Tibial artery (tissue), 4 donors: ENCODE measurements around the gene YTHDC2.

Experiments used
- DNase-seq, 2 donors: peaks; one replicate each; pipeline ENCODE4 v3.0.0-alpha.2; 2019
- H3K27ac ChIP-seq, 2 donors: fragments of 200-600 bp; sonication (generic) in 1 of 2; 1 replicate in 1 of 2; 2 replicates in 1 of 2; pipeline ENCODE4 v1.5.1; 2018 to 2019; ENCODE audit warnings: mild to moderate bottlenecking in 1 of 2
- H3K27me3 ChIP-seq, 2 donors: fragments of 200-600 bp; sonication (generic) in 1 of 2; one replicate each; pipeline versions ENCODE4 v1.5.1 to v1.6.0; 2016 to 2019
- H3K36me3 ChIP-seq, 3 donors: fragments of 200-600 bp; sonication (generic) in 2 of 3; one replicate each; pipeline ENCODE4 v1.5.1; 2016 to 2019; ENCODE audit warnings: mild to moderate bottlenecking in 2 of 3
- H3K4me1 ChIP-seq, 4 donors: fragments of 200-600 bp; sonication (generic) in 2 of 4; 1 replicate in 3 of 4; 2 replicates in 1 of 4; pipeline ENCODE4 v1.5.1; 2016 to 2019
- H3K4me3 ChIP-seq, 2 donors: fragments of 200-600 bp; sonication (generic) in 1 of 2; 1 replicate in 1 of 2; 2 replicates in 1 of 2; pipeline ENCODE4 v1.5.1; 2018 to 2019; ENCODE audit warnings: mild to moderate bottlenecking in 2 of 2
- H3K9me3 ChIP-seq, 3 donors: fragments of 200-600 bp; sonication (generic) in 1 of 3; one replicate each; pipeline ENCODE4 v1.5.1; 2016 to 2019
- CTCF ChIP-seq, 2 experiments: fragments of 200-600 bp in 1 of 2; fragments of 450-650 bp in 1 of 2; IDR thresholded peaks; one replicate each; pipeline ENCODE4 v1.5.1; 2017 to 2019; ENCODE audit warnings: antibody characterized with exemption in 2 of 2, mild to moderate bottlenecking in 1 of 2, moderate library complexity in 1 of 2
- intact Hi-C: fragments of 100-400 bp; cut with DNase I; formaldehyde crosslinking; loops from one replicate; pipeline ENCODE4 v1.15.0; 2023; ENCODE audit warnings: low total_unique reads

Gene YTHDC2

DNA sequence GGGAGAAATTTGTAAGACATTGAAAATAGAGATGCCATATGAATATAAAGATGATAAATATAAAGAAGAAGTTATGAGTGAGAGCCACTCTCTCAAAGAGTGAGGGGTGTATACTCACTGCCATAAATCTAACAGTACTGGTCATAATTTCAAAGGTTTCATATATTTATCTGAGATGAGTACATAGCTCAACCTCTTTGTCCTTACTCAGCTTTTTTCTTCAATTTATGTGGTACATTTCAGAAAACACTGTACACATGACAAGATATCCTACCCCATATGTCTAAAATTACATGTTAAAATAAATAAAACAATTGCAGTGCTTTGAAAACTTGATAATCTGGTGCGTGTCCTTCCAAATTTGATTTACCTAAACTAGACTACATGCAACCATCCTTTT lies 20.0 kb upstream of the YTHDC2 start:
- Histone ChIP-seq H3K27me3 (no peaks in the 10 kb centered on the region), H3K36me3 (no peaks in the 10 kb centered on the region), H3K9me3 (peaks cover 0 to 16% (median 9%) of the 10 kb centered on the region in 3 donors), H3K27ac (no peak overlapping the region), H3K4me3 (no peak overlapping the region), H3K4me1 (peaks cover 0 to 12% (median 8%) of the 10 kb centered on the region in 4 donors)
- DNase-seq, result no peak
- TF ChIP-seq CTCF (IDR thresholded peaks at IDR 0.05), result no peak
- intact Hi-C loops, result no loop called here

GRCh38 chr5:113495422-113495841 lies 18.1 kb upstream of the YTHDC2 start:
- Histone ChIP-seq H3K36me3 (no peaks in the 10 kb centered on the region), H3K9me3 (peaks cover 0 to 8% (median 2%) of the 10 kb centered on the region in 3 donors), H3K27ac (no peak overlapping the region), H3K27me3 (no peaks in the 10 kb centered on the region), H3K4me1 (no peaks in the 10 kb centered on the region), H3K4me3 (no peak overlapping the region)
- DNase-seq, result no peak
- intact Hi-C loops, result no loop called here
- no peak for TF ChIP-seq CTCF (IDR thresholded peaks at IDR 0.05)

DNA sequence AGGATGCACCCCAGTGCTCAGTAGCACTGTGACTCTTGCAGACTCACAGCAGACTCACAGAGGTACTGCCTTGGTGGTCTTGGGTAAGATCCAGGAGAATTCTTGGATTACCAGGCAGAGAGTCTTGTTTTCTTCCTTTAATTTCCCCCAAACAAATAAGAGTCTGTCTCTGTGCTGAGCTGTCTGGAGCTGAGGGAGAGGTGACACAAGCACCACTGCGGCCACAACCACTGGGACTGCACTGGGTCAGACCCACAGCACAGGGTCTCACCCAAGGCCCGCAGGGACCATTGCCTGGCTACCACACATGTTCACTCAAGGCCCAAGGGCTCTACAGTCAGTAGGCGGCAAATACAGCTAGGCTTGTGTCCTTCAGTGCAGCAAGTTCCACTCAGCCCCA lies 11.4 kb upstream of the YTHDC2 start:
- intact Hi-C loops, result no loop called here
- Histone ChIP-seq H3K9me3 (no peaks in the 10 kb centered on the region), H3K27ac (no peak overlapping the region), H3K4me3 (no peak overlapping the region), H3K36me3 (no peaks in the 10 kb centered on the region), H3K27me3 (peaks cover 0 to 6% of the 10 kb centered on the region in 2 donors), H3K4me1 (no peaks in the 10 kb centered on the region)
- no peak for DNase-seq
- no peak for TF ChIP-seq CTCF (IDR thresholded peaks at IDR 0.05)

- peaks cover 0 to 10% of the 10 kb centered on the region in 2 donors for H3K27me3 ChIP-seq
- no peak overlapping the region for H3K4me3 ChIP-seq
- DNase-seq, result no peak
- H3K4me1 ChIP-seq, result no peaks in the 10 kb centered on the region
- H3K36me3 ChIP-seq, result no peaks in the 10 kb centered on the region
- intact Hi-C loops, result no loop called here
- no peak for TF ChIP-seq CTCF (IDR thresholded peaks at IDR 0.05)
- no peak overlapping the region for H3K27ac ChIP-seq
- no peaks in the 10 kb centered on the region for H3K9me3 ChIP-seq
These were observed 10.3 kb upstream of the YTHDC2 start for GRCh38 chr5:113503146-113503545.

- intact Hi-C loops, result no loop called here
- no peaks in the 10 kb centered on the region for H3K4me1 ChIP-seq
- no peak overlapping the region for H3K4me3 ChIP-seq
- DNase-seq, result no peak
- no peaks in the 10 kb centered on the region for H3K36me3 ChIP-seq
- H3K27me3 ChIP-seq, result peaks cover 0 to 10% of the 10 kb centered on the region in 2 donors
- no peak for TF ChIP-seq CTCF (IDR thresholded peaks at IDR 0.05)
- H3K9me3 ChIP-seq, result no peaks in the 10 kb centered on the region
- no peak overlapping the region for H3K27ac ChIP-seq
These were observed 8.3 kb upstream of the YTHDC2 start for GRCh38 chr5:113505181-113505580.

- intact Hi-C loops, result no loop called here
- no peaks in the 10 kb centered on the region for H3K9me3 ChIP-seq
These were observed 5.9 kb upstream of the YTHDC2 start for GRCh38 chr5:113507601-113508000.

More at GRCh38 chr5:113507601-113508000, 5.9 kb upstream of the YTHDC2 start:
- no peak for DNase-seq
- no peak overlapping the region for H3K4me3 ChIP-seq
- no peaks in the 10 kb centered on the region for H3K36me3 ChIP-seq
- TF ChIP-seq CTCF (IDR thresholded peaks at IDR 0.05), result no peak
- H3K4me1 ChIP-seq, result no peaks in the 10 kb centered on the region
- peaks cover 0 to 6% of the 10 kb centered on the region in 2 donors for H3K27me3 ChIP-seq
- H3K27ac ChIP-seq, result no peak overlapping the region
